Liver (tissue), 9 donors: ENCODE results near the gene PARVG. TPM values are rescaled to one million over a fixed set of nuclear protein-coding genes. Genes with fewer than 3 reads are reported as not detected.

ENCODE experiments used
- DNase-seq: peaks from one replicate; pipeline ENCODE4 v3.0.0-alpha.2; 2017; ENCODE audit warnings: low spot score
- H3K27ac ChIP-seq, 2 donors: one replicate each; pipeline ENCODE4 v1.7.0; 2013; ENCODE audit warnings: inconsistent platforms in 2 of 2, low read length in 2 of 2, control low read depth in 1 of 2, low read depth in 1 of 2, mild to moderate bottlenecking in 1 of 2
- H3K27me3 ChIP-seq, 4 donors: one replicate each; pipeline versions ENCODE4 v1.6.1 to v1.7.0; 2013; ENCODE audit warnings: low read length in 3 of 4, inconsistent platforms in 1 of 4, mild to moderate bottlenecking in 1 of 4, moderate library complexity in 1 of 4; ENCODE audit not compliant: control insufficient read depth in 4 of 4, insufficient read depth in 4 of 4
- H3K36me3 ChIP-seq, 4 donors: one replicate each; pipeline versions ENCODE4 v1.6.1 to v1.7.0; 2013; ENCODE audit warnings: low read length in 3 of 4, mild to moderate bottlenecking in 3 of 4, low read depth in 1 of 4, moderate library complexity in 1 of 4; ENCODE audit not compliant: control insufficient read depth in 4 of 4, insufficient read depth in 3 of 4
- H3K4me1 ChIP-seq, 4 donors: one replicate each; pipeline versions ENCODE4 v1.6.1 to v1.7.0; 2013; ENCODE audit warnings: low read length in 3 of 4, mild to moderate bottlenecking in 3 of 4, moderate library complexity in 1 of 4; ENCODE audit not compliant: control insufficient read depth in 4 of 4, insufficient read depth in 4 of 4
- H3K4me3 ChIP-seq, 3 donors: one replicate each; pipeline versions ENCODE4 v1.6.1 to v1.7.0; 2013; ENCODE audit warnings: low read length in 3 of 3, control low read depth in 1 of 3, low read depth in 1 of 3, mild to moderate bottlenecking in 1 of 3
- H3K9ac ChIP-seq, 2 donors: one replicate each; pipeline ENCODE4 v1.7.0; 2013; ENCODE audit warnings: low read length in 2 of 2, mild to moderate bottlenecking in 2 of 2, moderate library complexity in 2 of 2, control low read depth in 1 of 2, low read depth in 1 of 2
- H3K9me3 ChIP-seq, 4 donors: one replicate each; pipeline versions ENCODE4 v1.6.1 to v1.7.0; 2013; ENCODE audit warnings: low read length in 3 of 4; ENCODE audit not compliant: control insufficient read depth in 4 of 4
- ATF3 ChIP-seq: IDR thresholded peaks from 2 replicates; pipeline ENCODE4 v1.6.1; 2016; ENCODE audit warnings: antibody characterized with exemption
- CTCF ChIP-seq: fragments of 150-350 bp; IDR thresholded peaks from 2 replicates; pipeline ENCODE4 v1.5.1; 2017; ENCODE audit warnings: improper control_type of control experiment, low read depth, low read length; ENCODE audit not compliant: missing input control
- EGR1 ChIP-seq, 2 donors: IDR thresholded peaks; 2 replicates each; pipeline ENCODE4 v1.6.1; 2016 to 2018; ENCODE audit warnings: antibody characterized with exemption in 2 of 2, low read depth in 2 of 2
- FOXA1 ChIP-seq: IDR thresholded peaks from 2 replicates; pipeline ENCODE4 v1.6.1; 2016; ENCODE audit warnings: antibody characterized with exemption
- FOXA2 ChIP-seq: IDR thresholded peaks from 2 replicates; pipeline ENCODE4 v1.6.1; 2016; ENCODE audit warnings: antibody characterized with exemption
- GABPA ChIP-seq, 2 donors: IDR thresholded peaks in 1 of 2; conservative IDR thresholded peaks in 1 of 2; 2 replicates each; pipeline ENCODE4 v1.6.1; 2016; ENCODE audit warnings: antibody characterized with exemption in 2 of 2, mild to moderate bottlenecking in 1 of 2, moderate library complexity in 1 of 2
- HNF4A ChIP-seq, 2 donors: conservative IDR thresholded peaks; 2 replicates each; pipeline ENCODE4 v1.6.1; 2016; ENCODE audit warnings: antibody characterized with exemption in 2 of 2, mild to moderate bottlenecking in 2 of 2
- HNF4G ChIP-seq: IDR thresholded peaks from 2 replicates; pipeline ENCODE4 v1.6.1; 2016; ENCODE audit warnings: antibody characterized with exemption
- JUND ChIP-seq, 2 donors: IDR thresholded peaks; 2 replicates each; pipeline ENCODE4 v1.6.1; 2016; ENCODE audit warnings: antibody characterized with exemption in 2 of 2
- MAX ChIP-seq: IDR thresholded peaks from 2 replicates; pipeline ENCODE4 v1.6.1; 2016; ENCODE audit warnings: antibody characterized with exemption
- NR2F2 ChIP-seq: IDR thresholded peaks from 2 replicates; pipeline ENCODE4 v1.6.1; 2016; ENCODE audit warnings: antibody characterized with exemption
- RAD21 ChIP-seq, 2 donors: IDR thresholded peaks; 2 replicates each; pipeline ENCODE4 v1.6.1; 2016; ENCODE audit warnings: antibody characterized with exemption in 2 of 2, mild to moderate bottlenecking in 2 of 2
- REST ChIP-seq: IDR thresholded peaks from 2 replicates; pipeline ENCODE4 v1.6.1; 2016; ENCODE audit warnings: antibody characterized with exemption, mild to moderate bottlenecking
- RXRA ChIP-seq, 2 donors: IDR thresholded peaks; 2 replicates each; pipeline ENCODE4 v1.6.1; 2017 to 2018; ENCODE audit warnings: antibody characterized with exemption in 2 of 2, mild to moderate bottlenecking in 1 of 2
- SP1 ChIP-seq: IDR thresholded peaks from 2 replicates; pipeline ENCODE4 v1.6.1; 2018; ENCODE audit warnings: antibody characterized with exemption, mild to moderate bottlenecking
- TAF1 ChIP-seq: conservative IDR thresholded peaks from 2 replicates; pipeline ENCODE4 v1.6.1; 2016; ENCODE audit warnings: antibody characterized with exemption, mild to moderate bottlenecking
- YY1 ChIP-seq: IDR thresholded peaks from 2 replicates; pipeline ENCODE4 v1.6.1; 2016; ENCODE audit warnings: antibody characterized with exemption, mild to moderate bottlenecking
- ZBTB33 ChIP-seq: IDR thresholded peaks from 2 replicates; pipeline ENCODE4 v1.6.1; 2016; ENCODE audit warnings: antibody characterized with exemption
- WGBS: extraction: QIAGEN DNeasy Blood & Tissue Kit; methylation state at CpG from one replicate; pipeline ENCODE4 v1.1.7; 2013; 5-methylcytosine and 5-hydroxymethylcytosine counted together
- polyA plus RNA-seq, 2 donors: library from polyadenylated mRNA; stranded (reverse) in 1 of 2; unstranded in 1 of 2; fragments of 200-250 nt in 1 of 2; fragments of >200 nt in 1 of 2; fragmentation: Nextera tagmentation in 1 of 2; extraction: Ambion mirVana in 1 of 2; gene quantifications; one replicate each; pipeline versions ENCODE4 v1.2.1 to v1.2.3, GENCODE V29; 2013 to 2015
- total RNA-seq, 2 donors: library from RNA; depleted of rRNA; stranded (reverse); fragments of >200 nt; gene quantifications; one replicate each; pipeline ENCODE4 v1.2.3, GENCODE V29; 2014
- donor health status: healthy.
- donor health status: healthy.
- donor health status: healthy.
- donor health status: healthy.
- donor health status: healthy.

Gene PARVG
- total and polyA plus RNA-seq, 4 donors = 4.0 to 12.1 (median 6.6) TPM

GRCh38 chr22:44215287-44215686 is 34.6 kb downstream of the PARVG start:
- no peak overlapping the region for H3K9ac ChIP-seq
- no peaks in the 10 kb centered on the region for H3K27me3 ChIP-seq
- no peak overlapping the region for H3K27ac ChIP-seq
- H3K36me3 ChIP-seq = no peaks in the 10 kb centered on the region
- no peak for TF ChIP-seq EGR1 (IDR thresholded peaks at IDR 0.05; ENCODE audit: low read depth in 2 of 2)
- TF ChIP-seq NR2F2 = no peak
- TF ChIP-seq HNF4G = no peak
- TF ChIP-seq TAF1 = no peak
- no peak for TF ChIP-seq JUND (IDR thresholded peaks at IDR 0.05)
- no peak for TF ChIP-seq RAD21 (IDR thresholded peaks at IDR 0.05)
- peaks cover 0 to 2% (median 0%) of the 10 kb centered on the region in 4 donors for H3K9me3 ChIP-seq
- no peak overlapping the region for H3K4me3 ChIP-seq
- 70% methylated on average over 4 of the region's 4 CpGs for WGBS
- no peaks in the 10 kb centered on the region for H3K4me1 ChIP-seq
- no peak for DNase-seq

GRCh38 chr22:44217346-44217745 is 36.6 kb downstream of the PARVG start:
- Histone ChIP-seq H3K9me3 (peaks cover 0 to 4% (median 2%) of the 10 kb centered on the region in 4 donors), H3K4me1 (no peaks in the 10 kb centered on the region), H3K27ac (no peak overlapping the region), H3K36me3 (no peaks in the 10 kb centered on the region), H3K9ac (no peak overlapping the region), H3K27me3 (no peaks in the 10 kb centered on the region), H3K4me3 (no peak overlapping the region)
- TF ChIP-seq JUND (IDR thresholded peaks at IDR 0.05) = no peak
- TF ChIP-seq HNF4A (conservative IDR thresholded peaks at IDR 0.05) = no peak
- TF ChIP-seq HNF4G = no peak
- TF ChIP-seq MAX = no peak
- no peak for TF ChIP-seq TAF1
- TF ChIP-seq NR2F2 = no peak
- no peak for TF ChIP-seq RAD21 (IDR thresholded peaks at IDR 0.05)
- TF ChIP-seq FOXA2 = no peak
- no peak for TF ChIP-seq RXRA (IDR thresholded peaks at IDR 0.05)
- no peak for TF ChIP-seq FOXA1
- no peak for TF ChIP-seq EGR1 (IDR thresholded peaks at IDR 0.05; ENCODE audit: low read depth in 2 of 2)
- TF ChIP-seq SP1 = no peak
- no peak for DNase-seq
- 77% methylated on average over 7 of the region's 7 CpGs for WGBS

GRCh38 chr22:44218071-44218470 is 37.3 kb downstream of the PARVG start:
- Histone ChIP-seq H3K36me3 (no peaks in the 10 kb centered on the region), H3K4me1 (no peaks in the 10 kb centered on the region), H3K4me3 (no peak overlapping the region), H3K27me3 (no peaks in the 10 kb centered on the region), H3K9me3 (peaks cover 0 to 4% (median 2%) of the 10 kb centered on the region in 4 donors), H3K9ac (no peak overlapping the region), H3K27ac (no peak overlapping the region)
- WGBS = 93% methylated on average over 6 of the region's 6 CpGs
- no peak for DNase-seq
- no peak for TF ChIP-seq GABPA (IDR thresholded peaks at IDR 0.05 in 1 of 2, conservative IDR thresholded peaks at IDR 0.05 in 1 of 2)
- TF ChIP-seq ZBTB33 = no peak
- TF ChIP-seq FOXA1 = no peak
- no peak for TF ChIP-seq ATF3
- no peak for TF ChIP-seq FOXA2
- TF ChIP-seq YY1 = no peak
- TF ChIP-seq EGR1 (IDR thresholded peaks at IDR 0.05; ENCODE audit: low read depth in 2 of 2) = no peak
- no peak for TF ChIP-seq TAF1
- TF ChIP-seq HNF4A (conservative IDR thresholded peaks at IDR 0.05) = no peak
- TF ChIP-seq REST = no peak
- no peak for TF ChIP-seq CTCF
- TF ChIP-seq MAX = no peak
- no peak for TF ChIP-seq NR2F2
- no peak for TF ChIP-seq SP1
- no peak for TF ChIP-seq HNF4G
- TF ChIP-seq RAD21 (IDR thresholded peaks at IDR 0.05) = no peak
- no peak for TF ChIP-seq RXRA (IDR thresholded peaks at IDR 0.05)
